Keratinocyte (primary cell): ENCODE results near the gene LRRC41.

Source experiments
- CTCF ChIP-seq, 3 experiments: IDR thresholded peaks in 1 of 3; conservative IDR thresholded peaks in 1 of 3; optimal IDR thresholded peaks in 1 of 3; 2 replicates in 2 of 3; 3 replicates in 1 of 3; pipeline versions ENCODE3 to v1.5.1; 2011; ENCODE audit warnings: low read length in 3 of 3, mild to moderate bottlenecking in 3 of 3, moderate library complexity in 2 of 3, control low read depth in 1 of 3, inconsistent platforms in 1 of 3; ENCODE audit not compliant: insufficient read depth in 2 of 3; ENCODE audit errors: extremely low read depth in 1 of 3
- EZH2 ChIP-seq: IDR thresholded peaks from one replicate; pipeline ENCODE4 v1.6.1; 2012; ENCODE audit warnings: inconsistent platforms, mild to moderate bottlenecking, low read length, moderate library complexity

- TF ChIP-seq EZH2 (no peak), CTCF (optimal IDR thresholded peaks at IDR 0.05 in 1 of 3, IDR thresholded peaks at IDR 0.05 in 1 of 3, conservative IDR thresholded peaks at IDR 0.05 in 1 of 3; ENCODE audit: extremely low read depth in 1 of 3, insufficient read depth in 2 of 3, low read length in 3 of 3) (no peak)
Measured at GRCh38 chr1:46284058-46284457, 19.4 kb downstream of the LRRC41 start.
